A673 (cell line): ENCODE data around the gene LRP4. TPM values are rescaled to one million over a fixed set of nuclear protein-coding genes. Genes with fewer than 3 reads are reported as not detected.

Experiments
- BruUV-seq: library from RNA; stranded (reverse); fragments of 400-500 nt; replicated peaks from 2 replicates; lab custom pipeline; 2021; lab: Mats Ljungman, UMichigan
- CTCF ChIA-PET: fragments of 300-600 bp; sonication (Branson Sonifier 250); formaldehyde crosslinking; loops from one replicate; lab custom pipeline; 2022; ENCODE audit warnings: antibody characterized with exemption; lab: Charles Lee
- POLR2A ChIA-PET: fragments of 300-600 bp; sonication (Branson Sonifier 250); formaldehyde crosslinking; loops from one replicate; lab custom pipeline; 2022; ENCODE audit warnings: antibody characterized with exemption; ENCODE audit not compliant: low non-redundant PET; lab: Charles Lee
- DNase-seq: peaks from one replicate; pipeline ENCODE4 v3.0.0-alpha.2; 2015; ENCODE audit warnings: low spot score
- H3K27ac ChIP-seq: fragments of 200-600 bp; sonication (generic); 2 replicates; pipeline ENCODE4 v1.5.1; 2016; ENCODE audit warnings: mixed run types, low read depth, mild to moderate bottlenecking, mixed read lengths, antibody characterized with exemption, low read length; ENCODE audit not compliant: poor library complexity, severe bottlenecking
- H3K27me3 ChIP-seq: fragments of 200-600 bp; sonication (generic); replicated peaks from 2 replicates; pipeline ENCODE4 v1.6.1; 2017; ENCODE audit warnings: mixed run types, low read depth, mild to moderate bottlenecking, mixed read lengths, antibody characterized with exemption, low read length; ENCODE audit not compliant: insufficient read depth, poor library complexity
- H3K36me3 ChIP-seq: fragments of 200-600 bp; sonication (generic); 2 replicates; pipeline ENCODE4 v1.6.1; 2016; ENCODE audit warnings: mixed run types, mild to moderate bottlenecking, mixed read lengths, antibody characterized with exemption, low read length; ENCODE audit not compliant: insufficient read depth, poor library complexity, severe bottlenecking
- H3K4me1 ChIP-seq: fragments of 200-600 bp; sonication (generic); 2 replicates; pipeline ENCODE4 v1.6.1; 2017; ENCODE audit warnings: mixed run types, mild to moderate bottlenecking, mixed read lengths, antibody characterized with exemption, low read length; ENCODE audit not compliant: insufficient read depth, poor library complexity, severe bottlenecking
- H3K4me3 ChIP-seq: fragments of 200-600 bp; sonication (generic); 2 replicates; pipeline ENCODE4 v1.5.1; 2016; ENCODE audit warnings: low read depth, mixed run types, mild to moderate bottlenecking, mixed read lengths, low read length; ENCODE audit not compliant: poor library complexity, severe bottlenecking
- H3K9me3 ChIP-seq: fragments of 200-600 bp; sonication (generic); 2 replicates; pipeline ENCODE4 v1.6.1; 2016; ENCODE audit warnings: mixed run types, low read depth, mild to moderate bottlenecking, mixed read lengths, antibody characterized with exemption, low read length; ENCODE audit not compliant: poor library complexity, severe bottlenecking
- EZH2 ChIP-seq: fragments of 200-600 bp; sonication (generic); IDR thresholded peaks from 2 replicates; pipeline ENCODE4 v1.6.1; 2017; ENCODE audit warnings: borderline replicate concordance, low read depth, mild to moderate bottlenecking, mixed read lengths, antibody characterized with exemption, low read length; ENCODE audit not compliant: poor library complexity, severe bottlenecking
- intact Hi-C: fragments of 100-400 bp; cut with micrococcal nuclease; formaldehyde crosslinking; loops from one replicate; pipeline ENCODE4 v1.10.0; 2022; ENCODE audit not compliant: unreplicated experiment
- total RNA-seq: library from RNA; stranded (reverse); gene quantifications from 2 replicates; pipeline ENCODE4 v1.2.3, GENCODE V29; 2021
- TF ChIP-seq, protein P1 (sequence below): fragments of 300-800, 200-600 bp; sonication (generic); conservative IDR thresholded peaks from 2 replicates; pipeline ENCODE4 v1.5.1; 2017; ENCODE audit warnings: low read depth, mild to moderate bottlenecking, antibody characterized with exemption, low read length, moderate library complexity, mixed read lengths

LRP4 gene
- total RNA-seq, 1 experiment from 2014 or later: 31.8 TPM

GRCh38 chr11:46899501-46900025, 18.8 kb downstream of the LRP4 start:
- no TSS peak for BruUV-seq
- TF ChIP-seq, protein P1, sequence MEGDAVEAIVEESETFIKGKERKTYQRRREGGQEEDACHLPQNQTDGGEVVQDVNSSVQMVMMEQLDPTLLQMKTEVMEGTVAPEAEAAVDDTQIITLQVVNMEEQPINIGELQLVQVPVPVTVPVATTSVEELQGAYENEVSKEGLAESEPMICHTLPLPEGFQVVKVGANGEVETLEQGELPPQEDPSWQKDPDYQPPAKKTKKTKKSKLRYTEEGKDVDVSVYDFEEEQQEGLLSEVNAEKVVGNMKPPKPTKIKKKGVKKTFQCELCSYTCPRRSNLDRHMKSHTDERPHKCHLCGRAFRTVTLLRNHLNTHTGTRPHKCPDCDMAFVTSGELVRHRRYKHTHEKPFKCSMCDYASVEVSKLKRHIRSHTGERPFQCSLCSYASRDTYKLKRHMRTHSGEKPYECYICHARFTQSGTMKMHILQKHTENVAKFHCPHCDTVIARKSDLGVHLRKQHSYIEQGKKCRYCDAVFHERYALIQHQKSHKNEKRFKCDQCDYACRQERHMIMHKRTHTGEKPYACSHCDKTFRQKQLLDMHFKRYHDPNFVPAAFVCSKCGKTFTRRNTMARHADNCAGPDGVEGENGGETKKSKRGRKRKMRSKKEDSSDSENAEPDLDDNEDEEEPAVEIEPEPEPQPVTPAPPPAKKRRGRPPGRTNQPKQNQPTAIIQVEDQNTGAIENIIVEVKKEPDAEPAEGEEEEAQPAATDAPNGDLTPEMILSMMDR: no peak
- no peak for TF ChIP-seq EZH2

DNA sequence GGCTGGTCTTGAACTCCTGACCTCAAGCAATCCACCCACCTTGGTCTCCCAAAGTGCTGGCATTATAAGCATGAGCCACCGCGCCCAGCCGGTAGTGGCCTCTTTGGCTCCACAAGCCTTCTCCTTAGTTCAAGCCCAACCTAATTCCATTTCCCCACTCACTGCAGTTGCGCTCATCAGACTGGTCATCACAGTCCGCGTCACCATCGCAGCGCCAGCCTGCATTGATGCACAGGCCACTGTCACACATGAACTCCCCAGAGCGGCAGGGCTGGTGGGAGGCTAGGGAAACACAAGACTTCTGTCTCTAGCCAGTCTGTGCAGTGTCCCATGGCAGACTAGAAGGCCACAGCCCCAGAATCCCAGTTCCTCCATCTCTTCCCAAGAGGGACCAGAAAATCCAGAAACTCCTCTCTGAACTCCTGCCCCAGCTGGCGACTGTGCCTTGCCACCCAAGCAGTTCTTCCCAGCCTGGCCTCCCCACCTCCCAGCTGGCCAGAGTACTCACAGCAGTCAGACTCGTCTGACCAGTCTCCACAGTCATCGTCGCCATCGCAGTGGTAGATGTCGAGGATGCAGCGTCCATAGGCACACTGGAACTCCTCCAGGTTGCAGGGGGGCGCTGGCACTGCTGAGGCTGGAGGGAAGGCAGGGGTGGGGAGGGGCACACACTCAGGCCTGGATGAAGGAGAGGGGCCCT, 19.8 kb downstream of the LRP4 start:
- Histone ChIP-seq H3K27ac (no peak overlapping the region), H3K9me3 (no peaks in the 10 kb centered on the region), H3K4me1 (no peaks in the 10 kb centered on the region), H3K27me3 (no peaks in the 10 kb centered on the region), H3K36me3 (peaks cover 6% of the 10 kb centered on the region), H3K4me3 (no peak overlapping the region)
- CTCF ChIA-PET: no interaction called here
- DNase-seq: no peak
- POLR2A ChIA-PET: no interaction called here
- TF ChIP-seq EZH2: no peak
- TF ChIP-seq, protein P1: no peak
- intact Hi-C loops: no loop called here
- BruUV-seq: no TSS peak

More at GRCh38 chr11:46899501-46900025, 18.8 kb downstream of the LRP4 start:
- no peaks in the 10 kb centered on the region for H3K27me3 ChIP-seq
- H3K4me1 ChIP-seq: no peaks in the 10 kb centered on the region
- ChIA-PET CTCF (no interaction called here), POLR2A (no interaction called here)
- H3K36me3 ChIP-seq: peaks cover 6% of the 10 kb centered on the region
- no peak overlapping the region for H3K27ac ChIP-seq
- H3K4me3 ChIP-seq: no peak overlapping the region
- intact Hi-C loops: no loop called here
- H3K9me3 ChIP-seq: no peaks in the 10 kb centered on the region
- no peak for DNase-seq

DNA sequence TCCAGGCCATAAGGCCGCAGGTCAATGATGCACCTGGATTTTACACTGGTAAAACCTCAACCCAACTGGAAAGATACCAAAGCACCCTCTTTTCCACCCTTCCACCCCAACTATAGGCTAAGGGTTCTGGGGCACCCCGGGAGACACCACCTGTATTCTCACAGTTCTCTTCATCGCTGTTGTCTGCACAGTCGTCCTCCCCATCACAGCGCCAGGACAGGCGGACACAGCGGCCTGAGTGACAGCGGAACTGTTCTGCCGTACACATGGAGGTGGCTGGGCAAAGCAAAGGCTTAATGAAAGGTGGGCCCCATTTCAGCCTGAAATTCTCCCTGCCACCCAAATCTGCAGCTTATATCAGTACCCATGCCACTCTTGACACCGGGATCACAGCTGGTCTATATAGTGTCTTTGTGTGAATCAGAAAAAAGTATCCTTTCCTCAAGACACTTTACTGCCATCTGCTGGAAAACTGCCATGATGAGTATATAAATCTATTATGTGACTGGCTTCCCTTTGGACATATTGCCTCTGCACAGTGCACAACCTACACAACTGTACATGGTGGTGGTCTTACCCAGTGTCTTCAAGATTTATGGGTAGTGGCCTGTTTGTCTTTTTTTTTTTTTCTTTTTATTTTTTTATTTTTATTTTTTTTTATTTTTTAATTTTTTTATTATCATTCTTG, 21.5 kb downstream of the LRP4 start:
- intact Hi-C loops: no loop called here
- no peaks in the 10 kb centered on the region for H3K9me3 ChIP-seq
- H3K27ac ChIP-seq: no peak overlapping the region
- H3K27me3 ChIP-seq: no peaks in the 10 kb centered on the region
- ChIA-PET POLR2A (no interaction called here), CTCF (interaction anchor here (0.7 kb wide), 1 partner anchor 16 kb away, joined by 3 read pairs; no protein-coding TSS in a partner anchor)
- DNase-seq: peak; percentile 96
- H3K36me3 ChIP-seq: peaks cover 19% of the 10 kb centered on the region
- H3K4me1 ChIP-seq: no peaks in the 10 kb centered on the region
- no TSS peak for BruUV-seq
- no peak overlapping the region for H3K4me3 ChIP-seq
- TF ChIP-seq, protein P1: peak; percentile 74
- no peak for TF ChIP-seq EZH2
